NCI-H345 treated with DMSO at 0.1 percent for 48 hours (cell line): ENCODE results near the gene ZNF140.

ENCODE experiments used
- DNase-seq: peaks from one replicate; lab custom pipeline; 2025; ENCODE audit not compliant: unreplicated experiment; lab: John Stamatoyannopoulos, UW

The ZNF140 gene

GRCh38 chr12:133080368-133081158, at the start of gene ZNF140:
Gene ZNF140, plus strand, starts transcription at chr12:133080923. Its CDS starts 398 bp downstream, at chr12:133081321.
- peak; percentile 98 for DNase-seq

GRCh38 chr12:133037207-133038005, 43.3 kb upstream of the ZNF140 start, which contains the start of gene ZNF84:
Gene ZNF84, plus strand, starts transcription at chr12:133037509. Its CDS starts 3,959 bp downstream, at chr12:133041468.
- peak; percentile 96 for DNase-seq

- DNase-seq: no peak
Measured at GRCh38 chr12:133038118-133038709, 42.5 kb upstream of the ZNF140 start.

- no peak for DNase-seq
Measured at GRCh38 chr12:133046698-133047097, 34.0 kb upstream of the ZNF140 start.

- no peak for DNase-seq
Measured at GRCh38 chr12:133057446-133057845, 23.3 kb upstream of the ZNF140 start.

- no peak for DNase-seq
Measured at GRCh38 chr12:133058203-133059113, 22.3 kb upstream of the ZNF140 start.

GRCh38 chr12:133061954-133062353, 18.8 kb upstream of the ZNF140 start:
- no peak for DNase-seq

- DNase-seq: no peak
Measured at GRCh38 chr12:133063556-133063955, 17.2 kb upstream of the ZNF140 start.

GRCh38 chr12:133073836-133074235, 6.9 kb upstream of the ZNF140 start:
- no peak for DNase-seq

- DNase-seq: peak; percentile 98
Measured at GRCh38 chr12:133080026-133080367, 726 bp upstream of the ZNF140 start.

- DNase-seq: no peak
Measured at GRCh38 chr12:133081159-133081780, 547 bp downstream of the ZNF140 start.

- DNase-seq: no peak
Measured at GRCh38 chr12:133083345-133083744, 2.6 kb downstream of the ZNF140 start.

- no peak for DNase-seq
Measured at GRCh38 chr12:133105620-133106019, 24.9 kb downstream of the ZNF140 start.

GRCh38 chr12:133106253-133106652, 25.5 kb downstream of the ZNF140 start:
- DNase-seq: no peak

GRCh38 chr12:133107121-133107520, 26.4 kb downstream of the ZNF140 start:
- DNase-seq: no peak

GRCh38 chr12:133108150-133108549, 27.4 kb downstream of the ZNF140 start:
- DNase-seq: no peak

GRCh38 chr12:133120385-133121191, 39.9 kb downstream of the ZNF140 start:
- no peak for DNase-seq

- DNase-seq: no peak
Measured at GRCh38 chr12:133124674-133125073, 44.0 kb downstream of the ZNF140 start.

GRCh38 chr12:133129368-133130037, 48.8 kb downstream of the ZNF140 start:
- DNase-seq: peak; percentile 14
